ENCODE measurements around the gene TBC1D30.

DNA sequence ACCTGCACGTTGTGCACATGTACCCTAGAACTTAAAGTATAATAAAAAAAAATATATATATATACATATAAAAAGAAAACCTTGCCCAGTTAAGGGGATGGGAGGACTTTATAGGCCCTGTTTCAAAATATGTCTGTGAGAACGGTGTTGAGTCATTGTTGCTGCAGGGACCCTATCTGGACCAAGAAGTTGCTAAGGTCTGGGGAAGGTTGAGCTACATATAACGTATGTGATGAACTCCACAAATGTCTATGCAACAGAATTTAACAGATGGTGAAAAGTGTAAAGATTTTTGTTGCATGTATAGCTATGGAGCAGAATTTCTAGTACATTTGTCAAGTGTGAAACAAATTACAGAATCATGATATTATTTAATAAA lies 59.7 kb downstream of the TBC1D30 start:
- TF ChIP-seq POLR2A (IDR thresholded peaks at IDR 0.05): no peak
- TF ChIP-seq, protein P1, sequence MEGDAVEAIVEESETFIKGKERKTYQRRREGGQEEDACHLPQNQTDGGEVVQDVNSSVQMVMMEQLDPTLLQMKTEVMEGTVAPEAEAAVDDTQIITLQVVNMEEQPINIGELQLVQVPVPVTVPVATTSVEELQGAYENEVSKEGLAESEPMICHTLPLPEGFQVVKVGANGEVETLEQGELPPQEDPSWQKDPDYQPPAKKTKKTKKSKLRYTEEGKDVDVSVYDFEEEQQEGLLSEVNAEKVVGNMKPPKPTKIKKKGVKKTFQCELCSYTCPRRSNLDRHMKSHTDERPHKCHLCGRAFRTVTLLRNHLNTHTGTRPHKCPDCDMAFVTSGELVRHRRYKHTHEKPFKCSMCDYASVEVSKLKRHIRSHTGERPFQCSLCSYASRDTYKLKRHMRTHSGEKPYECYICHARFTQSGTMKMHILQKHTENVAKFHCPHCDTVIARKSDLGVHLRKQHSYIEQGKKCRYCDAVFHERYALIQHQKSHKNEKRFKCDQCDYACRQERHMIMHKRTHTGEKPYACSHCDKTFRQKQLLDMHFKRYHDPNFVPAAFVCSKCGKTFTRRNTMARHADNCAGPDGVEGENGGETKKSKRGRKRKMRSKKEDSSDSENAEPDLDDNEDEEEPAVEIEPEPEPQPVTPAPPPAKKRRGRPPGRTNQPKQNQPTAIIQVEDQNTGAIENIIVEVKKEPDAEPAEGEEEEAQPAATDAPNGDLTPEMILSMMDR (IDR thresholded peaks at IDR 0.05): no peak
